PC-9 (cell line): ENCODE measurements around the gene RFWD3.

ENCODE experiments used
- EZH2 ChIP-seq: fragments of 200-600 bp; sonication (generic); IDR thresholded peaks from 2 replicates; pipeline ENCODE4 v1.8.0; 2017; ENCODE audit warnings: antibody characterized with exemption, low read depth
- TF ChIP-seq, protein P1 (sequence below): fragments of 200-600 bp; sonication (generic); conservative IDR thresholded peaks from 2 replicates; pipeline ENCODE4 v1.6.1; 2017; ENCODE audit warnings: mixed run types, antibody characterized with exemption, mild to moderate bottlenecking, moderate library complexity

DNA sequence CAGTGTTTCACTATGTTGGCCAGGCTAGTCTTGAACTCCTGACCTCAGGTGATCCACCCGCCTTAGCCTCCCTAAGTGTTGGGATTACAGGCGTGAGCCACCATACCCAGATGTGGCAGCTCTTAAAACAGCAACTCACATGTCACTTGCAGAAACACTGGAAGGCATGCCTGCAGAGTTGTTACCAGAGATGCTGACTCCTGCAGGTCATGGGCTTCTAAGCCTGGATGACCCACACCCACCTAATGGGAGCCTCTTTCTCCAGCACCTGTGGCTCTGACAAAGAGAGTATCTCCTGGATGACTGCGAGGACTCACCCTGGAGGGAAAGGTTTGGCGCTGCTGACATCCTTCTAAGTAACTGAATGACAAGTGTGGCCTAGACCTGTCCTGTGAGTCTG, 11.2 kb upstream of the RFWD3 start:
- TF ChIP-seq, protein P1, sequence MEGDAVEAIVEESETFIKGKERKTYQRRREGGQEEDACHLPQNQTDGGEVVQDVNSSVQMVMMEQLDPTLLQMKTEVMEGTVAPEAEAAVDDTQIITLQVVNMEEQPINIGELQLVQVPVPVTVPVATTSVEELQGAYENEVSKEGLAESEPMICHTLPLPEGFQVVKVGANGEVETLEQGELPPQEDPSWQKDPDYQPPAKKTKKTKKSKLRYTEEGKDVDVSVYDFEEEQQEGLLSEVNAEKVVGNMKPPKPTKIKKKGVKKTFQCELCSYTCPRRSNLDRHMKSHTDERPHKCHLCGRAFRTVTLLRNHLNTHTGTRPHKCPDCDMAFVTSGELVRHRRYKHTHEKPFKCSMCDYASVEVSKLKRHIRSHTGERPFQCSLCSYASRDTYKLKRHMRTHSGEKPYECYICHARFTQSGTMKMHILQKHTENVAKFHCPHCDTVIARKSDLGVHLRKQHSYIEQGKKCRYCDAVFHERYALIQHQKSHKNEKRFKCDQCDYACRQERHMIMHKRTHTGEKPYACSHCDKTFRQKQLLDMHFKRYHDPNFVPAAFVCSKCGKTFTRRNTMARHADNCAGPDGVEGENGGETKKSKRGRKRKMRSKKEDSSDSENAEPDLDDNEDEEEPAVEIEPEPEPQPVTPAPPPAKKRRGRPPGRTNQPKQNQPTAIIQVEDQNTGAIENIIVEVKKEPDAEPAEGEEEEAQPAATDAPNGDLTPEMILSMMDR: no peak
- TF ChIP-seq EZH2: no peak
